Measurements from ENCODE around the gene CXCR6.

- peak in 1 of 2 donors; percentile 49 for TF ChIP-seq POLR2A (IDR thresholded peaks at IDR 0.05)
- TF ChIP-seq CTCF (IDR thresholded peaks at IDR 0.05), result no peak
Measured at GRCh38 chr3:45943207-45943846, at the start of gene CXCR6.

Data from Peyer's patch (tissue), 4 donors.